PC-9 (cell line): ENCODE measurements around the gene DDX23. TPM values are rescaled to one million over a fixed set of nuclear protein-coding genes. Genes with fewer than 3 reads are reported as not detected.

Experiments
- BruUV-seq: library from RNA; stranded (reverse); fragments of 400-500 nt; replicated peaks from 2 replicates; lab custom pipeline; 2021; lab: Mats Ljungman, UMichigan
- CTCF ChIA-PET: fragments of 300-600 bp; sonication (Branson Sonifier 250); formaldehyde crosslinking; loops from one replicate; lab custom pipeline; 2022; ENCODE audit warnings: antibody characterized with exemption; lab: Charles Lee
- POLR2A ChIA-PET: fragments of 300-600 bp; sonication (Branson Sonifier 250); formaldehyde crosslinking; loops from one replicate; lab custom pipeline; 2022; ENCODE audit warnings: antibody characterized with exemption; ENCODE audit not compliant: unreplicated experiment; lab: Charles Lee
- DNase-seq, 2 experiments: peaks; one replicate each; pipeline versions ENCODE4 v3.0.0 to v3.0.0-alpha.2; 2015 to 2022; ENCODE audit warnings: mixed read lengths in 1 of 2
- H2AFZ ChIP-seq: fragments of 200-600 bp; sonication (generic); 2 replicates; pipeline ENCODE4 v1.8.1; 2017; ENCODE audit warnings: antibody characterized with exemption
- H3F3A ChIP-seq: fragments of 200-600 bp; sonication (generic); 2 replicates; pipeline ENCODE4 v1.8.1; 2017; ENCODE audit warnings: antibody characterized with exemption, mild to moderate bottlenecking, low read depth; ENCODE audit not compliant: insufficient read depth
- H3K27ac ChIP-seq: fragments of 200-600 bp; sonication (generic); 2 replicates; pipeline ENCODE4 v1.6.1; 2016; ENCODE audit warnings: mixed run types
- H3K27me3 ChIP-seq: fragments of 200-600 bp; sonication (generic); 2 replicates; pipeline ENCODE4 v1.6.1; 2016; ENCODE audit warnings: low read depth, mixed run types; ENCODE audit not compliant: insufficient read depth
- H3K36me3 ChIP-seq: fragments of 200-600 bp; sonication (generic); 2 replicates; pipeline ENCODE4 v1.6.1; 2016; ENCODE audit warnings: low read depth, mixed run types
- H3K4me1 ChIP-seq: fragments of 200-600 bp; sonication (generic); replicated peaks from 2 replicates; pipeline ENCODE4 v1.6.1; 2016; ENCODE audit warnings: mixed run types; ENCODE audit not compliant: insufficient read depth
- H3K4me2 ChIP-seq: fragments of 200-600 bp; sonication (generic); 2 replicates; pipeline ENCODE4 v1.6.1; 2017; ENCODE audit warnings: mixed run types
- H3K4me3 ChIP-seq: fragments of 200-600 bp; sonication (generic); 2 replicates; pipeline ENCODE4 v1.6.1; 2016; ENCODE audit warnings: mixed run types
- H3K79me2 ChIP-seq: fragments of 200-600 bp; sonication (generic); 2 replicates; pipeline ENCODE4 v1.6.1; 2017; ENCODE audit warnings: low read depth, mixed run types
- H3K9me2 ChIP-seq: fragments of 200-600 bp; sonication (generic); 2 replicates; pipeline ENCODE4 v1.8.1; 2017; ENCODE audit warnings: mild to moderate bottlenecking; ENCODE audit not compliant: insufficient read depth
- H3K9me3 ChIP-seq: fragments of 200-600 bp; sonication (generic); 2 replicates; pipeline ENCODE4 v1.8.1; 2016; ENCODE audit warnings: low read depth; ENCODE audit not compliant: insufficient read depth
- H4K20me1 ChIP-seq: fragments of 200-600 bp; sonication (generic); 2 replicates; pipeline ENCODE4 v1.8.1; 2017; ENCODE audit not compliant: insufficient read depth
- EZH2 ChIP-seq: fragments of 200-600 bp; sonication (generic); IDR thresholded peaks from 2 replicates; pipeline ENCODE4 v1.8.0; 2017; ENCODE audit warnings: antibody characterized with exemption, low read depth
- intact Hi-C: fragments of 100-400 bp; cut with micrococcal nuclease; formaldehyde crosslinking; loops from one replicate; pipeline ENCODE4 v1.10.0; 2022; ENCODE audit not compliant: unreplicated experiment
- total RNA-seq: library from RNA; stranded (reverse); gene quantifications from 2 replicates; pipeline ENCODE4 v1.2.3, GENCODE V29; 2021
- TF ChIP-seq, protein P1 (sequence below): fragments of 200-600 bp; sonication (generic); conservative IDR thresholded peaks from 2 replicates; pipeline ENCODE4 v1.6.1; 2017; ENCODE audit warnings: mixed run types, antibody characterized with exemption, mild to moderate bottlenecking, moderate library complexity

Gene DDX23
- total RNA-seq, 1 experiment from 2014 or later, result 91.4 TPM

- Histone ChIP-seq H3K9me3 (no peaks in the 10 kb centered on the region), H3K27ac (0 out of 2 replicates have a peak overlapping the region, but pooled peaks have one; percentile 3), H3K36me3 (no peaks in the 10 kb centered on the region), H4K20me1 (no peaks in the 10 kb centered on the region), H3K4me1 (peaks cover 29% of the 10 kb centered on the region), H3K4me2 (peak overlapping the region; percentile 99), H3K9me2 (no peaks in the 10 kb centered on the region), H2AFZ (peak overlapping the region; percentile 88), H3K79me2 (peaks cover 43% of the 10 kb centered on the region), H3K27me3 (no peaks in the 10 kb centered on the region), H3F3A (no peaks in the 10 kb centered on the region; the same call in 1 of the 2 replicates), H3K4me3 (peak overlapping the region; percentile 89)
- ChIA-PET POLR2A (no interaction called here), CTCF (no interaction called here)
- intact Hi-C loops, result loop anchor here (2.0 kb wide), 1 partner anchor 71 kb away; the partner anchor contains the start of gene CCNT1
- DNase-seq, result no peak
- TF ChIP-seq EZH2, result no peak
- TF ChIP-seq, protein P1, sequence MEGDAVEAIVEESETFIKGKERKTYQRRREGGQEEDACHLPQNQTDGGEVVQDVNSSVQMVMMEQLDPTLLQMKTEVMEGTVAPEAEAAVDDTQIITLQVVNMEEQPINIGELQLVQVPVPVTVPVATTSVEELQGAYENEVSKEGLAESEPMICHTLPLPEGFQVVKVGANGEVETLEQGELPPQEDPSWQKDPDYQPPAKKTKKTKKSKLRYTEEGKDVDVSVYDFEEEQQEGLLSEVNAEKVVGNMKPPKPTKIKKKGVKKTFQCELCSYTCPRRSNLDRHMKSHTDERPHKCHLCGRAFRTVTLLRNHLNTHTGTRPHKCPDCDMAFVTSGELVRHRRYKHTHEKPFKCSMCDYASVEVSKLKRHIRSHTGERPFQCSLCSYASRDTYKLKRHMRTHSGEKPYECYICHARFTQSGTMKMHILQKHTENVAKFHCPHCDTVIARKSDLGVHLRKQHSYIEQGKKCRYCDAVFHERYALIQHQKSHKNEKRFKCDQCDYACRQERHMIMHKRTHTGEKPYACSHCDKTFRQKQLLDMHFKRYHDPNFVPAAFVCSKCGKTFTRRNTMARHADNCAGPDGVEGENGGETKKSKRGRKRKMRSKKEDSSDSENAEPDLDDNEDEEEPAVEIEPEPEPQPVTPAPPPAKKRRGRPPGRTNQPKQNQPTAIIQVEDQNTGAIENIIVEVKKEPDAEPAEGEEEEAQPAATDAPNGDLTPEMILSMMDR, result no peak
- no TSS peak for BruUV-seq
Measured at GRCh38 chr12:48787791-48788523, 64.0 kb downstream of the DDX23 start.

DNA sequence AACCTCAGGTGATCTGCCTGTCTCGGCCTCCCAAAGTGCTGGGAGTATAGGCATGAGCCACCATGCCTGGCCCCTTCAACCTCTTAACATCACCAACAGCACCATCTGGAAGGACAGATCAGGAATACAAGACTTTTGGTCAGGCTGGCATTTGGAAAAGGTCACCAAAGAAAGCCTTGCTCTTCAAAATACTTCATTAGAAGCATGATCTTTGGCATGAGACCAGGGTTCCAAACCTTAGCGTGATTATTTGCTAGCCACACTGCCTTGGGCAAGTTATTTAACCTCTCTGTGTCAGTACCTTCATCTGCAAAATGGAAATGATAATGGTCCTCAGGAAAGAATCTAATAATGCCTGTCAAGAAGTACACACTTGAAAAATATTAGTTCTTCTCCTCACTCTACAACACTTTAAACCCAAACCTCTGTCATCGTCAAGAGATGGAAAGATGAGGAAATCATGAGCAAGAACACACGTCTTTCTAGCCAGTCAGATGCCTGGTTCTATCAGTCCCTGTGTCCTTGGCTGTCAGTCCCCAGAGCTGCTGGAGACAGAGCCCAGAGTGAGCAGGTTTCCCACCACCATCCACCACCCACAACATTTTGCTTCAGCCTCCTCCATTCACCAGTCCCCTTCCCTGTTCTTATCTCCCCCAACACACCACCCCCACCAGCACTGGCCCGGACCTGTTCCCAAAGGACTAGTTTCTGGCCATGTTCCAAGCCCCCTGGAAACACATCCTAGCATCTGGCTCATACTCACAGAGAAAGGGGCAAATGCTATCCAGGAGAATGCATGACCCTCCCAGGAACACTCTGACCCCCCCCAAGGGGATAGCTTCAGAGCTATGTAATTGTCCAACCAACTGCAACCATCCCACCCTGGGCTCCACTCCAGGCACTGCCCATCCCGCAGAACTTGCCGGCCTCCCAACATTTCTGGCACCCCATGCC is 65.1 kb downstream of the DDX23 start:
- POLR2A ChIA-PET, result no interaction called here
- H3K4me3 ChIP-seq, result peak overlapping the region; percentile 89
- H3K9me3 ChIP-seq, result no peaks in the 10 kb centered on the region
- H2AFZ ChIP-seq, result no peak overlapping the region
- peaks cover 6% of the 10 kb centered on the region; the same call in 1 of the 2 replicates for H3F3A ChIP-seq
- H3K27ac ChIP-seq, result no peak overlapping the region
- H3K9me2 ChIP-seq, result no peaks in the 10 kb centered on the region
- H4K20me1 ChIP-seq, result no peaks in the 10 kb centered on the region
- CTCF ChIA-PET, result no interaction called here
- H3K4me1 ChIP-seq, result peaks cover 39% of the 10 kb centered on the region
- no TSS peak for BruUV-seq
- H3K36me3 ChIP-seq, result no peaks in the 10 kb centered on the region
- no peak for DNase-seq
- intact Hi-C loops, result no loop called here
- H3K27me3 ChIP-seq, result no peaks in the 10 kb centered on the region
- TF ChIP-seq, protein P1, result no peak
- no peak for TF ChIP-seq EZH2
- H3K4me2 ChIP-seq, result peak overlapping the region; percentile 99
- peaks cover 43% of the 10 kb centered on the region for H3K79me2 ChIP-seq

DNA sequence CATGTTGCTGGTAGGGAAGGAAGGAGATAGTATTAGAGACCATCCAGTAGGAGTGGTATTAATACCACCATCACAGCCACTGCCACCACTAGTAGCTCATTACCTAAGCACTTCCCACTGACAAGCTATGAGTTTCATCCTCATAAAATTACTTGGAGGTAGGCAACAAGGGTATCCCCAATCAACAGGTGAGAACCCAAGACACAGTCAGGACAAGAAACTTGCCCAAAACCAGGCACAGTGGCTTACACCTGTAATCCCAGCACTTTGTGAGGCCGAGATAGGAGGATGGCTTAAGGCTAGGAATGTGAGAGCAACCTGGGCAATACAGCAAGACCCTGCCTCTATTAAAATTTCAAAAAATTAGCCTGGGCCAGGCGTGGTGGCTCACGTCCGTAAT is 68.5 kb downstream of the DDX23 start:
- no peak for DNase-seq
- Histone ChIP-seq H3K9me2 (no peaks in the 10 kb centered on the region), H3K4me2 (no peak overlapping the region), H3K4me3 (no peak overlapping the region), H3K27me3 (no peaks in the 10 kb centered on the region), H2AFZ (no peak overlapping the region), H3K27ac (no peak overlapping the region), H3K79me2 (peaks cover 51% of the 10 kb centered on the region), H4K20me1 (no peaks in the 10 kb centered on the region; the same call in 1 of the 2 replicates), H3F3A (peaks cover 15% of the 10 kb centered on the region; the same call in 1 of the 2 replicates), H3K36me3 (no peaks in the 10 kb centered on the region), H3K4me1 (peaks cover 53% of the 10 kb centered on the region), H3K9me3 (no peaks in the 10 kb centered on the region)
- ChIA-PET CTCF (no interaction called here), POLR2A (no interaction called here)
- BruUV-seq, result no TSS peak
- TF ChIP-seq, protein P1, result no peak
- TF ChIP-seq EZH2, result no peak
- intact Hi-C loops, result no loop called here
